GM12892 (cell line): Measurements from ENCODE around the gene ZNF521.

Experiments
- DNase-seq: peaks from one replicate; pipeline ENCODE4 v3.0.0; 2011; ENCODE audit not compliant: insufficient read length
- FAIRE-seq: peaks from 2 replicates; lab custom pipeline; 2011; peaks lifted over from hg19 to GRCh38; lab: Jason Lieb, UNC
- POLR2A ChIP-seq: IDR thresholded peaks from 2 replicates; pipeline ENCODE4 v1.6.1; 2011; ENCODE audit warnings: low read depth, low read length, control low read depth
- POLR2AphosphoS5 ChIP-seq: IDR thresholded peaks from 2 replicates; pipeline ENCODE4 v1.6.1; 2011; ENCODE audit warnings: low read depth, low read length, control low read depth
- TAF1 ChIP-seq: IDR thresholded peaks from 2 replicates; pipeline ENCODE4 v1.6.1; 2011; ENCODE audit warnings: low read depth, mild to moderate bottlenecking, control low read depth, low read length, borderline replicate concordance

Gene ZNF521

GRCh38 chr18:25250474-25250851 is 101.5 kb downstream of the ZNF521 start:
- FAIRE-seq (no peak), DNase-seq (no peak)
- TF ChIP-seq POLR2A = no peak
- TF ChIP-seq TAF1 = no peak
- TF ChIP-seq POLR2AphosphoS5 = no peak

GRCh38 chr18:25248755-25249154 is 103.2 kb downstream of the ZNF521 start:
- no peak for DNase-seq
- no peak for FAIRE-seq
- TF ChIP-seq POLR2AphosphoS5 (no peak), POLR2A (no peak), TAF1 (no peak)

- DNase-seq (no peak), FAIRE-seq (no peak)
- no peak for TF ChIP-seq TAF1
- no peak for TF ChIP-seq POLR2A
- TF ChIP-seq POLR2AphosphoS5 = no peak
Observed at GRCh38 chr18:25247725-25248124, 104.2 kb downstream of the ZNF521 start.

- FAIRE-seq (no peak), DNase-seq (no peak)
- TF ChIP-seq POLR2AphosphoS5 (no peak), TAF1 (no peak), POLR2A (no peak)
Observed at GRCh38 chr18:25244924-25245698, 106.9 kb downstream of the ZNF521 start.

DNA sequence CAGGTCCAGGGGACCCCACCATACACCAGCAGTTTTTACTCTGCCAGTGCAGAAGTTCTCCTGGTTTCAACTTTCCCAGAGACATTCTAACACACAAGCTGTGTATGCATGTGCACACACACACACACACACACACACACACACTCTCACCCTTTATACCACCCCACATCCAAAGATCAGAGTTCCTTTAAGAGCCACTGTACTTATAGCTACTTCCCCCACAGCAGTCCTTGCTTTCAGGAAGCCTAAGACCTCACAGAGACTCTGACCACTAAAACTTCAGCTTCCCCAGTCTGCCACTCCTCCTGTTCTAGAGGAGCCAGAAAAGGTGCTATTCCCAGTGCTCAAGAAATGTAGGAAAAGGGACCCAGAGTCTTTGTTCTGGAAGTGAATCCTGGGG is 107.8 kb downstream of the ZNF521 start:
- no peak for DNase-seq
- no peak for FAIRE-seq
- no peak for TF ChIP-seq POLR2A
- TF ChIP-seq TAF1 = no peak
- no peak for TF ChIP-seq POLR2AphosphoS5

- TF ChIP-seq TAF1 (no peak), POLR2A (no peak), POLR2AphosphoS5 (no peak)
- no peak for DNase-seq
- FAIRE-seq = no peak
Observed at GRCh38 chr18:25243754-25244153, 108.2 kb downstream of the ZNF521 start.

- DNase-seq = no peak
- no peak for TF ChIP-seq TAF1
- TF ChIP-seq POLR2AphosphoS5 = no peak
- no peak for TF ChIP-seq POLR2A
- no peak for FAIRE-seq
Observed at GRCh38 chr18:25243257-25243656, 108.7 kb downstream of the ZNF521 start.

- DNase-seq = no peak
- no peak for FAIRE-seq
Observed at GRCh38 chr18:25240420-25240770, 111.6 kb downstream of the ZNF521 start.

DNA sequence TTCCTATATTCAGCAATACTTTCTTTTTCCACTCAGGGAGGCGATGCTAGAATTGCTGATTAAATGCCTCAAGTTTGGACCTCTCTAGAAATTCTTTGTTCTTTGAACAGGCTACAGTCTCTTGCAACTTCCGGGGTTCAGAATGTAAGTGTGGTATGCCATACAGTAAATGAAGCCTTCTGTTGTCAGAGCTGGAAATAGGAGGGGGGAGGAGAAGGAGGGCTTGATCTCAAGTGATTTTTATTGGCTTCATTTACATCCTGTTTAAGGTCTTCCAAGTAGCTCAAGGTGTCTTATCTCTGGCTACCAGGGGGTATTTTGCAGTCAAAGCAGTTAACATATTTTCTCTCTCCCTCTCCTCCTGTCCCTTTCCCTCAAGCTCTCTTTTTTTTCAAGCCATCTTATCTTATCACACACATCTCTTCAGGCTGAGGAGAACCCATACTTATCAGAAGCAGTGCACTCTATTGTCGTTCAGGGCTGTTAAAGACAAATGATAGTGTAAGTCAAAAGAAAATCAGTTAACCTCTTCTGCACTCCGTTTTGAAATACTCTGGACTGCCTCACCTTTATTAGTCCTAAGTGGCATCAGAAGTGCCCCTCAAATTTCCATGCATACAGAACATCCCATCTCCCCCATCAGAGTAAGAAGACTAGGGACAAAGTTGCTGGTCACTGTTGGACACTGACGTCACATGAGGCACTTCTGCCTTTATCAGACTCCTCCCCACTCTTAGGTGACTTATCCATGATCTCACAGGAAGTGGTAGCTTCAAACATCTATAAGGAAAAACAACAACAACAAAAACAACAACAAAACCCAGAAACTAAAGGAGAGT is 112.2 kb downstream of the ZNF521 start:
- DNase-seq (no peak), FAIRE-seq (no peak)
- TF ChIP-seq POLR2A (no peak), POLR2AphosphoS5 (no peak), TAF1 (no peak)

More at GRCh38 chr18:25240420-25240770, 111.6 kb downstream of the ZNF521 start:
- TF ChIP-seq TAF1 = no peak

- no peak for TF ChIP-seq POLR2AphosphoS5
- no peak for TF ChIP-seq TAF1
- no peak for TF ChIP-seq POLR2A
- no peak for FAIRE-seq
Observed at GRCh38 chr18:25239151-25239550, 112.8 kb downstream of the ZNF521 start.

GRCh38 chr18:25237571-25238267 is 114.2 kb downstream of the ZNF521 start:
- FAIRE-seq (no peak), DNase-seq (no peak)

More at GRCh38 chr18:25239151-25239550, 112.8 kb downstream of the ZNF521 start:
- DNase-seq = no peak

GRCh38 chr18:25236736-25237135 is 115.2 kb downstream of the ZNF521 start:
- no peak for TF ChIP-seq POLR2A
- no peak for TF ChIP-seq TAF1
- TF ChIP-seq POLR2AphosphoS5 = no peak
- no peak for DNase-seq
- no peak for FAIRE-seq

More at GRCh38 chr18:25237571-25238267, 114.2 kb downstream of the ZNF521 start:
- no peak for TF ChIP-seq TAF1
